ENCODE measurements around the gene BCL2L12.

The BCL2L12 gene

DNA sequence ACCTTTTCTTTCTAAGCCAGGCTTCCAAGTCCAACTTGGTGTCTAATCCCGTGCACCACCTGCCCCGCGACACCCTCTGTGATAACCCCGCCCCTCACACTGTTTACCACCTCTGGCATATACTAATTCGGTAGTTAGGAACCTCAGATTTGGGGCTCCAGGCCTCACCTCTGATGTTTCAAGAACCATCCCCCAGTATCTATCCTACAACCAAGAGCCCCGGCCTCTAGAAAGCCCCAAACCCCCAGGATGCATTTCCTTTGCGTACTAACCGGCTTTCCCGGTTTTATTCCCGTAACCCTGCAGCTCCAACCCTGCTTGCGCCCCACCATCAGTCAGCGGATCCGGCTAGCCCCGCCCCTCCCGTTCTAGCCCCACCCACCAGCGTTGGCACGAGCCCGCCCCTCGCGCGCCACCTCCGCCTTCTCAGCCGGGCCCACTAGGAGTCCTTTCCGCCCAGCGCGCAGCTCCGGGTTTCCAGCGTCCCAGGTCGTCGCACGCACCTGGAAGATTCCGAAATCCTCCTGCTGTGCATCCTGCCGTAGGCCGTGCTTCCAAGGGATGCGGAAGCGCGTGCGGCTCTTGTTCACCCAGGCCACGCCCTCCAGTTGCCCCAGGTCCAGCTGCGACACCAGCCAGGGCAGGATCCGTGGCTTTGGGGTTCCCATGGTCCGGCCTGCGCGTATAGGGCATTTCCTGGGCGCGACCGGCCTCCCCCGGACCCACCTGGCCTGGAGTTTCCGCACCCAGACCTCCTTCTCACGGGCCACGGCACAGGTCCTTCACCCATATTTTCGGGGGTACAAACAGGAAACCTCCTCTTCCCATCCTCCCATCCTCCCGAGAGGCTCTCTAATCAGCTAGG is 1.3 kb upstream of the BCL2L12 start:
- peak; percentile 87 for DNase-seq (ENCODE audit: low spot score)

DNA sequence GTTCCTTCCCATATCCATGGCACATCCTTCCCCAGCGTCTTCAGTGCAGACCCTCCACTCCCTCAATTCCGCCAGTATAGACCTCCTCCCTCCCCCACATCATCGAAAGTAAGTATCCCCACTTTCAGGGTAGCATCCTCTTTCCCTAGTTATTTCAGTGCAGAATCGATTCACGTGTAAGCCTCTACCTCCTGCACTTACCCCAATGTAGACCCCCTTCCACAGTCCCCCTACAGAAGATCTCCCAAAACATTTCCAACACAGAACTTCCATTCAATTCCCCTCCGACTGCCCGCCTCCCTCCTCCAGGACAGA is 740 bp upstream of the BCL2L12 start:
- no peak for DNase-seq (ENCODE audit: low spot score)

DNA sequence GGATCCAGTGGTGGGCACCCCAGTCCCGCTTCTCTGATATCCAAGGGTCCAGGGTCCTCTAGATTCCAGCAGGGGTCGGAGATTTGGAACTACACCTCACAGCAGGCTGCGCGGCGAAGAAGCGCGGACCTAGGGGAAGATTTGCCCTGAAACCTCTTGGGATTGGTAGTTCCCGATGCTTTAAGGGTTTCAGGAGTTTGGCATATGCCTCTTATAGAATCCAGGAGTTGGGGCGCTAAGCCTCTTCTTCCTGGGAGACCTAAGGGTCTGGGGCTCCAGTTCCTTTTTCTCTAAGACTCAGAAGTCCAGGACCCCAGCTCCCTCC is 349 bp downstream of the BCL2L12 start:
- DNase-seq (ENCODE audit: low spot score), result no peak

- DNase-seq (ENCODE audit: low spot score), result no peak
These were observed 1.7 kb downstream of the BCL2L12 start for GRCh38 chr19:49667473-49667872.

GRCh38 chr19:49669516-49669915 is 3.8 kb downstream of the BCL2L12 start:
- DNase-seq (ENCODE audit: low spot score), result no peak

- no peak for DNase-seq (ENCODE audit: low spot score)
These were observed 6.6 kb downstream of the BCL2L12 start for GRCh38 chr19:49672131-49672919.

DNA sequence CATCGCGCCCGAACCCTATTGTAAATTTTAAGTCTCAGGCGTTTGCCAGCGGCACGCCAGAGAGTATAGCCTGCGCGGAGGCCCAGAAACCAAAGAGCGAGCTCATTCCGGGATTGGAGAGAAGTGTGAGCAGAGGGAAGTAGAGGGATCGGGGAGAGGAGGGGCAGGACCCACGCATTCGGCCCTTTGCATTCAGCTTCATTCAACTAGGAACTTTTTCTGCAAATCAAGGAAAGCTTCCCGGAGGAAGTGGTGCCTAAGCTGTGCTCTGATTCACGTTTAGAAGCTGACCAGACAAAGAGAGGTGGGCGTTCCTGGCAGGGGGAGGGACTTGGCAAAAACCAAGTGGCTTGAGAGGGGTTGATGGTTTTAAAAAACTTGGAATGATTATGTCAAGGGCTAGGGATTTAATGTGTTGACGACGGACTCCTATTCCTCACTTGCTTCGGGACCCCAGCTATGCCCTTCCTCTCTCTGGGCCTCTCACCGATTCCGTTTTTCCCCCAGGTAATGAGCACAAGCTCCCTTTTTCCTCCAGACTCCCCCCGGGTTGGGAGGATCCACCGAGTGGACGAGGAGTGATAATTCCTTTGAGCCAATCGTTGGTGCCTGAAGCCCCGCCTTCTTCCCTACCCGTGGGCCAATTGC is 10.5 kb downstream of the BCL2L12 start:
- no peak for DNase-seq (ENCODE audit: low spot score)

DNA sequence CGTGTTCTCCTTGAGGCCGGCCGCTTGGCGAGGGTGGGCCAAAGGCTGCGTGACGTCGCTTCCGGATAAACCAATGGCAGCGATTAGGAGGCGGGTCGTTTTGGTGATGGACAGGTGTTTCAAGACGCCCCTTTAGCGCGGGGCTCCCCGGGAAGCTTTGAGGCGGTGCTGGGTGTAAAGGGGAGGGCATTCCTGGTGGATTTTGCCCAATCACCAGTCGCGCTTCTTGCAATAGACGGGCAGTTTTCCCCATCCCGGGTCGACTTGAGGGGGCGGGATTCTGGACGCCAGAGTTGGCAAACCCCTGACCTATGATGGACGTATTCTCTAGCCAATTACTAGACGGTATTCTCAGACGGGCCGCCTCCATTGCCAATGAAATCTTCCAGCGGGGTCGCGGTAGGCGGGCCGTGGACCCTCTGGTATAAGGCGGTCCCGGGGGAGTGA is 11.1 kb downstream of the BCL2L12 start:
- DNase-seq (ENCODE audit: low spot score), result peak; percentile 100

DNA sequence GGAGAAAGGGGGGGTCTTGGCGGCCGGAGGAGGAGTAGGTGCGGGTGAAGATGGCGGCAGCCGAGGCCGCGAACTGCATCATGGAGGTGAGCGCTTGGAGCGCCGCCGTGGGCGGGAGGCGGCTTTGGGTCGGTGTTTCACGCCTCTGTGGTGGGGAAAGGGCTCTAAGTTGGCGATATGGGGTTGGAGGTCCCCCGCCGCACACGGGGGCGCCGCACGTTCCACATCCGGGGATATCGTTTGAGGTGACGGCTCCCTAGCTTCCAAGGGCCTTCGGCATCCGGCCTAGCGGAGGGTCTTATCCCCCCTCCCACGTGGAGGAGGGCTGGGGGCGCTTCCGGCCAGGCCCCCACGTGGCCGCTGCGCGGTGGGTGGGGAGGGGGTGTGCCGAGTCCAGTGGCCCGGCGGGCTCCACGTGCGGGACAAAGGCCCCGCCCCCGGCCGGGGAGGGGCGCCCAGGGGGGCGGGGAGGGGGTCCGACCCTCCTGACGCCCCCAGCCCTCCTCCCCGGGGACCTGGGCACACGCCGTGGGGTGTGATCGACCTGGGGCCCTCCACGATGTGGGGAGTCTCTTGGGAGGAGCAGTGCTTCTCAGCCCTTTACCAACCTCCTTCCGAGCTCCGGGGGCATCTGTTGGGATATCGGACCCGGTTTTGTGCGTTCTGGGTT is 11.6 kb downstream of the BCL2L12 start, which contains the start of gene PRMT1:
PRMT1 (plus strand) TSS at position 41 of the 670 bp plus-strand sequence; CDS start at position 51, 10 bp downstream.
- DNase-seq (ENCODE audit: low spot score), result peak; percentile 86

DNA sequence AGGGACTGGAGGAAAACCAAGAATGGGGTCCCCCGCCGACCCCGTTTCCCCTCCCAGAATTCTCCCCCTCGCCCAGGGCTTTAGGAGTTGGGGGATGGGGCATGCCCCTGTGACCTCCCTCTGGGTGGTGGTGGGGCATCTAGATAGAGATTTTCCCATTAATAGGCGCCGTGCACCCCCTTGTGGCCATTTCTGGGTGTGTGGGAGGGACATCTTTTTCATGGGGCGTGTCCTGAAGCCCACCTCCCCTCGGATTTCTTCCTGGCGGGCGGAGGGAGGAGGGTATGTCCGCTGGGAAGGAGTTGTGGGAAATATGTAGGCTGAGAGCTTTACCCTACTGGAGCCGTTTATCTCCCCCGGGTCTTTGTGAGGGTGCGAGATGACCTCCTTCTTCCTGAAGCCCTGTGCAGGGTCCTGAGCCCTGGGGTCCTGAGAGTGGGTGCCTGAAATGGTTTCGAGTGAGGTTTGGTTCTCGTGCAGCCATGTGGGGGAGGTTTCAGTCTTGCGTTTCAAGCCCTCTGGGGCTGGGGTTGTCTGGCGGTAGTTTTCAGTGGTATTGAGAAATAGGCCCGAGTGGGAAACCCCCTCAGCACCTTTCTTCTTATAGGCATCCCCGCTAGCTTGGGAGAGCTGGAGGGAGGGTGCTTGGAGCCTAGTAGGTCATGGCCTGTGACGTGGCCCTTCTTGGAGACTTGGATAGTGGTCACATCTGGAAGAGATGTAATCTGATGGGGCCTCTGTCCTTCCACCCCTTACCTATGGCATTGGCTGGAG is 12.4 kb downstream of the BCL2L12 start:
- DNase-seq (ENCODE audit: low spot score), result peak; percentile 85

- no peak for DNase-seq (ENCODE audit: low spot score)
These were observed 13.4 kb downstream of the BCL2L12 start for GRCh38 chr19:49678985-49679770.

DNA sequence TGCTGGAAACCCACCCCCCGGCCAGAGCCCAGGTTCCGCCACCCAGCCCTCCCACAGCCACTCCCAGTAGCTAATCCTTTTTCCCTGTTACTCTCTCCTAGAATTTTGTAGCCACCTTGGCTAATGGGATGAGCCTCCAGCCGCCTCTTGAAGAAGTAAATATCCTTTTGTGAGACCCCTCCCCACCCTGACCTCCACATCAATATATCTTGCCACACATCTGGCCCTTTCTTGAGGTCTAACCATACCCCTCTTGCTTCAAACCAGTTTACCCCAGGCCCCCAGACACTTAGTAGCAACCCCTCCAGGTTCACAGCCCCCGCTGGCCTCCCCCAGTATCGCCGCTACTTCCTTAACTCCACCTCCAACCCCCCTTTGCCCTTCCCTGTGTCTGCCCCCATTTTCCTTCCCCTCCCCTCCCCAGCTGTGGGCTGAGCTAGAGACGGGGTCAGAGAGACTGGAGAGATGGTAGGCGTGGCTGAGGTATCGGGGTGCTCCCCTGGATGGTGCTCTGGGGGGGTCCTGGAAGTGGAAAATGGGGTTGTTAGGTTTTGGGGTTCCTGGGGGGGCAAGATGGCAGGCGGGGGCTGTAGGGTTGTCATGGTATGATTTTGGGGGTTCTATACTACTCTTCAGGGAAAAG is 14.2 kb downstream of the BCL2L12 start:
- DNase-seq (ENCODE audit: low spot score), result no peak

- peak; percentile 97 for DNase-seq (ENCODE audit: low spot score)
These were observed 15.0 kb downstream of the BCL2L12 start for GRCh38 chr19:49680421-49681351.

DNA sequence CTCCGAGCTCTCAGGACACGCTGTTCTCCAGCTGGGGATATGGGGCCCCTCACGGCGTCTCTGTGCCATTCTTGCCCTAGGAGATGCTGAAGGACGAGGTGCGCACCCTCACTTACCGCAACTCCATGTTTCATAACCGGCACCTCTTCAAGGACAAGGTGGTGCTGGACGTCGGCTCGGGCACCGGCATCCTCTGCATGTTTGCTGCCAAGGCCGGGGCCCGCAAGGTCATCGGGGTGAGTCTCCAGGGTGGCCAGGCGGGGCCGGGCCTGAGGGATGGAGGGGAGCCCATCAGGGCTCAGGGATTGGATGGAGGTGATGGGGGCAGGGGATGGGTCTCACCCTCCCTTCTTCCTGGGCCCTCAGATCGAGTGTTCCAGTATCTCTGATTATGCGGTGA is 16.1 kb downstream of the BCL2L12 start:
- DNase-seq (ENCODE audit: low spot score), result no peak

GRCh38 chr19:49682274-49682673 is 16.5 kb downstream of the BCL2L12 start:
- no peak for DNase-seq (ENCODE audit: low spot score)

- no peak for DNase-seq (ENCODE audit: low spot score)
These were observed 18.1 kb downstream of the BCL2L12 start for GRCh38 chr19:49683814-49684250.

- no peak for DNase-seq (ENCODE audit: low spot score)
These were observed 18.7 kb downstream of the BCL2L12 start for GRCh38 chr19:49684251-49684982.

DNA sequence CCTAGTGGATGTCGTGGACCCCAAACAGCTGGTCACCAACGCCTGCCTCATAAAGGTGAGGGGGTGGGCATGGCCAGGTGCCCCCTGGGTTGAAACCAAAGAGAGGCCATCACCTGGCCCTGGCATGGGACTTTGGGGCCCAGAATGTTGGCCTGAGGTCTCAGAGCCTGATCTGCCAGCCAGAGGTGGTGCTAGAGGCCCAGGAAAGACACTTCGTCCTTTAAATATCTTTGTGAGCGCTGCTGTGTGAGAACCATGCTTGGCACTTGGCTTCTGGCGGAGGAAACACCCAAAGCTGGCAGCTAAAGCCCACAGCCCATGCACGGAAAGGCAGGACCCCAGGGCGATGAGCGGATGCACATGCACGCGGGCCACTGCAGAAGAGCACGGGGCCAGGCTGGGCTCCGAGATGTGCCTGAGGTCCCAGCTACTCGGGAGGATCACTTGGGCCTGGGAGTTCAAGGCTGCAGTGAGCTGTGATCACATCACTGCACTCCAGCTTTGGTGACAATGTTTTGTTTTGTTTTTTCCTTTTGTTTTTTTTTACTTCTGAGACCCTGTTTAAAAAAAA is 19.3 kb downstream of the BCL2L12 start:
- no peak for DNase-seq (ENCODE audit: low spot score)

All from left forelimb (tissue), 1 donor.